Heart right ventricle (tissue), 16 donors: ENCODE measurements around the gene C3. TPM values are rescaled to one million over a fixed set of nuclear protein-coding genes. Genes with fewer than 3 reads are reported as not detected.

ENCODE experiments used
- ATAC-seq, 8 donors: fragments of 200-7000 bp; cut with Tn5 transposase; one replicate each; pipeline ENCODE4 v1.9.1; 2020; ENCODE audit warnings: mild to moderate bottlenecking in 8 of 8, moderate library complexity in 8 of 8, moderate number of reproducible peaks in 1 of 8
- DNase-seq, 2 donors: peaks; one replicate each; pipeline ENCODE4 v3.0.0-alpha.2; 2020
- H3K27ac ChIP-seq, 10 donors: fragments of 200-600 bp; sonication (generic) in 2 of 10; one replicate each; pipeline versions ENCODE4 v1.5.0 to v1.8.0; 2020 to 2022; ENCODE audit warnings: mild to moderate bottlenecking in 3 of 10
- H3K27me3 ChIP-seq, 7 donors: fragments of 200-600 bp; one replicate each; pipeline ENCODE4 v1.8.0; 2021 to 2022; ENCODE audit warnings: mild to moderate bottlenecking in 2 of 7
- H3K36me3 ChIP-seq, 9 donors: fragments of 200-600 bp; sonication (generic) in 1 of 9; one replicate each; pipeline versions ENCODE4 v1.5.0 to v1.8.0; 2020 to 2022; ENCODE audit warnings: mild to moderate bottlenecking in 2 of 9
- H3K4me1 ChIP-seq, 9 donors: fragments of 200-600 bp; sonication (generic) in 1 of 9; one replicate each; pipeline versions ENCODE4 v1.5.0 to v1.8.0; 2020 to 2022; ENCODE audit warnings: mild to moderate bottlenecking in 4 of 9
- H3K4me3 ChIP-seq, 10 donors: fragments of 200-600 bp; sonication (generic) in 2 of 10; one replicate each; pipeline versions ENCODE4 v1.5.0 to v1.8.0; 2020 to 2022; ENCODE audit warnings: mild to moderate bottlenecking in 7 of 10, moderate library complexity in 2 of 10
- H3K9me3 ChIP-seq, 11 donors: fragments of 200-600 bp in 10 of 11; sonication (generic) in 2 of 11; one replicate each; pipeline versions ENCODE4 v1.5.0 to v1.8.0; 2013 to 2022; ENCODE audit warnings: mild to moderate bottlenecking in 2 of 11, control low read depth in 1 of 11, moderate library complexity in 1 of 11
- WGBS, 2 donors: extraction: QIAGEN DNeasy Blood & Tissue Kit; methylation state at CpG; one replicate each; pipeline ENCODE4 v1.1.7; 2013; ENCODE audit warnings: inconsistent platforms in 1 of 2; 5-methylcytosine and 5-hydroxymethylcytosine counted together
- intact Hi-C, 10 donors: fragments of 100-400 bp; cut with DNase I; formaldehyde crosslinking; loops; one replicate each; pipeline versions ENCODE4 v1.11.1 to v1.14.2; 2022
- polyA plus RNA-seq, 2 donors: library from polyadenylated mRNA; stranded (reverse); fragments of 200-250 nt; gene quantifications; one replicate each; pipeline ENCODE4 v1.2.3, GENCODE V29; 2013
- total RNA-seq, 10 donors: library from RNA; stranded (reverse); fragmentation: NEBNext Ultra II Directional in 3 of 10; extraction: Animal tissue kit (Norgen Biotek cat#: 25700) in 3 of 10; gene quantifications; one replicate each; pipeline versions ENCODE4 v1.2.1 to v1.2.4, GENCODE V29; 2021 to 2023
- TF ChIP-seq, protein P1 (sequence below), 9 donors: fragments of 200-600 bp; sonication (generic) in 2 of 9; IDR thresholded peaks; one replicate each; pipeline versions ENCODE4 v1.5.0 to v1.8.0; 2021 to 2022; ENCODE audit warnings: antibody characterized with exemption in 9 of 9, mild to moderate bottlenecking in 5 of 9, moderate library complexity in 1 of 9
- donor health status: Arrhythmogenic right ventricular cardiomyopathy.
- donor health status: ischemic (EF 13 %, LVEDD 7.1; RV severe dilation, severe dysfunction).
- donor health status: healthy with polysubstance abuse.
- donor health status: DM: no; HTN: yes; CAD: no.
- donor health status: DM: no; HTN: no; CAD: no.
- donor health status: ischemic (EF 25% LVEDD 6.9; RV normal size, moderate dysfunction).
- donor health status: ischemic (EF 25% LVEDD 5.7; RV mildly dilated, moderate dysfunction).
- donor health status: healthy.
- donor health status: DM: yes; HTN: yes; CAD: no.
- donor health status: Ischemic cardiomyopathy.
- donor health status: ischemic (EF 35%, LVEDD 5.7; RV mildly dilated, moderate dysfunction).
- donor health status: nonischemic (EF 11% LVEDD 7.7; RV severe dilation, severe dysfunction).
- donor health status: DM: yes; HTN: yes; CAD: no.
- donor health status: PGD.
- donor health status: ischemic (EF 29% LVEDD 5.4; RV normal size, mild dysfunction).
- donor health status: nonischemic (EF 23%, LVEDD 6.1; RV moderate dilation, normal function).

C3 gene
- total and polyA plus RNA-seq, 12 donors: 23.0 to 475 (median 170) TPM

DNA sequence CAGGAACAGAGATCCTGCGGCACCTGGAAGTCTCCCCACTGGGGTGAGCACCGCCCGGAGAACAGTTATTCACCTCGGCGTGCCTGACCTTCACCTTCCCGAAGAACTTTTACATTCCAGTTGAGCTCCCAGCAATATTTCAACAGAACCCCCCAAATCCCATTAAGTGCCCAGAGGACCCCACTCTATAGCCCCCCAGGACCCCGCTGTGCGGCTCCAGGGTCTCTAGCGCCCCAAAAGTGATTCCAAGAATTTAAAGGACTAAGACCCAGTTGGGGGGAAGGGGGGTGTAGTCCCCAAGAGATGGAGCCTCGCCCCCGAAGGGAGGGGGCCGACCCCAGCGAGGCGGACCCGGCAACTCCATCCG, 16.4 kb upstream of the C3 start:
- H3K9me3 ChIP-seq: no peaks in the 10 kb centered on the region
- intact Hi-C loops: loop anchor here in 6 of 10 donors (2.0 to 10.0 kb wide), 9 partner anchors 102 to 658 kb away; partner anchors contain the start of genes ALKBH7 (in 1 of the 6), PSPN (in 1 of the 6) and ZNF557 (in 1 of the 6)
- peaks cover 12 to 53% (median 38%) of the 10 kb centered on the region in 9 donors for H3K4me1 ChIP-seq
- H3K4me3 ChIP-seq: peak overlapping the region; percentile 59 to 99 (median 82)
- H3K27me3 ChIP-seq: peaks cover 0 to 10% (median 0%) of the 10 kb centered on the region in 7 donors
- TF ChIP-seq, protein P1, sequence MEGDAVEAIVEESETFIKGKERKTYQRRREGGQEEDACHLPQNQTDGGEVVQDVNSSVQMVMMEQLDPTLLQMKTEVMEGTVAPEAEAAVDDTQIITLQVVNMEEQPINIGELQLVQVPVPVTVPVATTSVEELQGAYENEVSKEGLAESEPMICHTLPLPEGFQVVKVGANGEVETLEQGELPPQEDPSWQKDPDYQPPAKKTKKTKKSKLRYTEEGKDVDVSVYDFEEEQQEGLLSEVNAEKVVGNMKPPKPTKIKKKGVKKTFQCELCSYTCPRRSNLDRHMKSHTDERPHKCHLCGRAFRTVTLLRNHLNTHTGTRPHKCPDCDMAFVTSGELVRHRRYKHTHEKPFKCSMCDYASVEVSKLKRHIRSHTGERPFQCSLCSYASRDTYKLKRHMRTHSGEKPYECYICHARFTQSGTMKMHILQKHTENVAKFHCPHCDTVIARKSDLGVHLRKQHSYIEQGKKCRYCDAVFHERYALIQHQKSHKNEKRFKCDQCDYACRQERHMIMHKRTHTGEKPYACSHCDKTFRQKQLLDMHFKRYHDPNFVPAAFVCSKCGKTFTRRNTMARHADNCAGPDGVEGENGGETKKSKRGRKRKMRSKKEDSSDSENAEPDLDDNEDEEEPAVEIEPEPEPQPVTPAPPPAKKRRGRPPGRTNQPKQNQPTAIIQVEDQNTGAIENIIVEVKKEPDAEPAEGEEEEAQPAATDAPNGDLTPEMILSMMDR (IDR thresholded peaks at IDR 0.05): peak in 1 of 9 donors; percentile 12
- ATAC-seq (no peak), DNase-seq (no peak)
- H3K36me3 ChIP-seq: peaks cover 0 to 39% (median 5%) of the 10 kb centered on the region in 9 donors
- peak overlapping the region; percentile 92 to 100 (median 98) for H3K27ac ChIP-seq
- 0% methylated on average over 16 of the region's 16 CpGs for WGBS, 2 donors

DNA sequence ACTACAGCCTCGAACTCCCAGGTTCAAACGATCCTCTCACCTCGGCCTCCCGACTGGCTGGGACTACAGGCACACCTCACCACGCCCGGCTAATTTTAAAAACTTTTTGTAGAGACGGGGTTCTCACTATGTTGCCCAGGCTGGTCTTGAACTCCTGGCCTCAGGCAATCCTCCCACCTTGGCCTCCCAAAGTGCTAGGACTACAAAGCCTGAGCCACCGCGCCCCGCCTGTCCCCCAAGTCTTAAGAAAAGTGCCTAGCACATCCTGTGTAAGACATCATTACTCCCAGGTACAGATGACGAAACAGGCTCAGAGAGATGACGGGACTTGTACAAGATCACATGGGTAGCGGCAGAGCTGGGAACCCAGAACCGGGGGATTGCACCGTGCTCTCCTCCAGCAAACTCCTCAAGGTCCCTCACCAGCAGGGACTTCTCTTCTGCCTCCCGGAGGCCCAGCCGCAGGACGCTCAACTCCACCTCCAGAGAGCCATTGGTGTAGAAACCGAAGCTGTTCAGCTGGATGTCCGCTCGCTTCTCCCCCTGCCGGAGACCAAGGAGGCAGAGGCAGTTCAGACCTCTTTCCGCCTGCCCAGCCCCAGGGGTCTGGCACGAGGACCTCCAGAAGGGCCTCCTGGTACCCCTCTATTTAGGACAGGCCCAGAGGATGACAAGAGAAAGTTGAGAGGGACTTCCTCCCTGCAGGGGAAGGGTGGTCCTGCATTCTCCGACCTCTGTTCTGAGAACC, 15.9 kb upstream of the C3 start:
- TF ChIP-seq, protein P1 (IDR thresholded peaks at IDR 0.05): peak; percentile 29 to 73 (median 56)
- Histone ChIP-seq H3K36me3 (peaks cover 0 to 40% (median 9%) of the 10 kb centered on the region in 9 donors), H3K4me1 (peaks cover 12 to 47% (median 33%) of the 10 kb centered on the region in 9 donors), H3K4me3 (peak overlapping the region; percentile 59 to 99 (median 82)), H3K27me3 (peaks cover 0 to 10% (median 0%) of the 10 kb centered on the region in 7 donors), H3K27ac (peak overlapping the region; percentile 92 to 100 (median 98)), H3K9me3 (no peaks in the 10 kb centered on the region)
- peak; percentile 70 to 77 for DNase-seq
- intact Hi-C loops: loop anchor here in 6 of 10 donors (2.0 to 10.0 kb wide), 9 partner anchors 102 to 658 kb away; partner anchors contain the start of genes ALKBH7 (in 1 of the 6), PSPN (in 1 of the 6) and ZNF557 (in 1 of the 6)
- WGBS, 2 donors: 28 to 29% methylated on average over 25 of the region's 25 CpGs
- ATAC-seq: peak in 7 of 8 donors; percentile 2 to 24 (median 7)

DNA sequence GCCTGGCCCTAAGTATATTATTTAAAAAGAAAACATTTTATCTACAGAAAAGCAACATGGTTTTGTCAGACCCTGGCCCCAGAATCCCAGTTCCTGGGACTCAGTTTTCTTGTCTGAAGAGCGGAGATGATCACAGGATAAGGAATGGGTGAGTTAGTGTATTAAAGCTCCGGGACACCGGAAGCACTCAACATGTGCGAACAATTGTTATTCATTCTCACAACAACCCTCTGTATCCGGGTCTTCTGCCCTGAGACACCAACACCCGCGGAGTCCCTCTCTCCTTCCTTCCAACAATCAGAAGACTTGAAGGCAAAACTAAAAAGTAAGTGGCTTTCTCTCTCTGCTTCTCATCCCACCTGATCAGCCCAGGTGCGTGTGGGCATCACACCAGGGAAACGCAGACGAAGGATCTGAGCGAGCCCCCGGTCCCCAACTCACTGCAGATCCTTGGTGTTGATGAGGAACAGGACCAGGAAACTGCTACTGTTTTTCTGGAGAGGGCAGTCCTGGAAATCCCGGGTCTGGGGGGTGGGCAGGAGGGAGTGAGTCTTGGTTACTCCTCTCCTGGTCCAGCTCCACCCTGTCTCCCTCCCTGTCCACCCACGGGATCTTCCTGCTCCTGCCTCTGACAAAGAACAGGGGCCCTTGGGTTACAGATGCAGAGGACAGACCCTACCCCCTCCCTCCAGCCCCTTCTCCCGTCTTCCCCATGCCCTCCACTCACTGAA, 14.9 kb upstream of the C3 start:
- H3K4me3 ChIP-seq: no peak overlapping the region
- DNase-seq: no peak
- H3K27me3 ChIP-seq: peaks cover 0 to 5% (median 0%) of the 10 kb centered on the region in 7 donors
- ATAC-seq: no peak
- peak overlapping the region in 4 of 10 donors; percentile 92 to 100 (median 99) for H3K27ac ChIP-seq
- no peaks in the 10 kb centered on the region for H3K9me3 ChIP-seq
- intact Hi-C loops: loop anchor here in 6 of 10 donors (5.0 to 10.0 kb wide), 7 partner anchors 101 to 659 kb away; partner anchors contain the start of genes ALKBH7 (in 1 of the 6), PSPN (in 1 of the 6) and ZNF557 (in 1 of the 6)
- TF ChIP-seq, protein P1 (IDR thresholded peaks at IDR 0.05): no peak
- WGBS, 2 donors: 62 to 66% methylated on average over 15 of the region's 15 CpGs
- peaks cover 12 to 37% (median 28%) of the 10 kb centered on the region in 9 donors for H3K4me1 ChIP-seq
- H3K36me3 ChIP-seq: peaks cover 0 to 45% (median 9%) of the 10 kb centered on the region in 9 donors
